HG03095 (cell line): Measurements from ENCODE around the gene NPRL2.
A peak's percentile ranks its signal among the peaks of the same experiment; 100 is the strongest.

Experiments used
- ATAC-seq: cut with Tn5 transposase; IDR thresholded peaks from one replicate; pipeline ENCODE4 v1.9.1; 2021; ENCODE audit warnings: moderate library complexity; ENCODE audit not compliant: unreplicated experiment

NPRL2 gene

GRCh38 chr3:50327943-50328691, 22.5 kb downstream of the NPRL2 start, which contains the start of gene TUSC2:
TUSC2 (minus strand) TSS chr3:50328223; CDS start chr3:50328099, 124 bp downstream.
- peak; percentile 79 for ATAC-seq

GRCh38 chr3:50327129-50327528, 23.4 kb downstream of the NPRL2 start:
- no peak for ATAC-seq

- ATAC-seq: no peak
Observed at GRCh38 chr3:50326182-50326541, 24.4 kb downstream of the NPRL2 start.

GRCh38 chr3:50325497-50326181, 24.9 kb downstream of the NPRL2 start:
- no peak for ATAC-seq

GRCh38 chr3:50325113-50325480, 25.5 kb downstream of the NPRL2 start:
- ATAC-seq: no peak

- no peak for ATAC-seq
Observed at GRCh38 chr3:50324351-50325112, 26.0 kb downstream of the NPRL2 start.

GRCh38 chr3:50323614-50324199, 26.9 kb downstream of the NPRL2 start:
- ATAC-seq: no peak

GRCh38 chr3:50323092-50323600, 27.4 kb downstream of the NPRL2 start:
- ATAC-seq: no peak

- no peak for ATAC-seq
Observed at GRCh38 chr3:50322386-50323091, 28.0 kb downstream of the NPRL2 start, which contains the start of gene HYAL2. HYAL2 (minus strand) TSS chr3:50322745; CDS start chr3:50320489, 2,256 bp downstream.

GRCh38 chr3:50322115-50322385, 28.5 kb downstream of the NPRL2 start:
- ATAC-seq: no peak

- ATAC-seq: peak; percentile 75
Observed at GRCh38 chr3:50321336-50322114, 29.1 kb downstream of the NPRL2 start.

- peak; percentile 52 for ATAC-seq
Observed at GRCh38 chr3:50320853-50321335, 29.7 kb downstream of the NPRL2 start.

- ATAC-seq: no peak
Observed at GRCh38 chr3:50319894-50320625, 30.5 kb downstream of the NPRL2 start.

GRCh38 chr3:50319181-50319893, 31.2 kb downstream of the NPRL2 start:
- no peak for ATAC-seq

- ATAC-seq: no peak
Observed at GRCh38 chr3:50318615-50319014, 32.0 kb downstream of the NPRL2 start.

- no peak for ATAC-seq
Observed at GRCh38 chr3:50318163-50318562, 32.4 kb downstream of the NPRL2 start.

GRCh38 chr3:50317300-50317699, 33.3 kb downstream of the NPRL2 start:
- no peak for ATAC-seq

- ATAC-seq: no peak
Observed at GRCh38 chr3:50316657-50317242, 33.8 kb downstream of the NPRL2 start.
